ENCODE measurements around the gene CPXM2. TPM values are rescaled to one million over a fixed set of nuclear protein-coding genes. Genes with fewer than 3 reads are reported as not detected.

CPXM2 gene
- total RNA-seq, 1 experiment from 2014 or later, result not detected

DNA sequence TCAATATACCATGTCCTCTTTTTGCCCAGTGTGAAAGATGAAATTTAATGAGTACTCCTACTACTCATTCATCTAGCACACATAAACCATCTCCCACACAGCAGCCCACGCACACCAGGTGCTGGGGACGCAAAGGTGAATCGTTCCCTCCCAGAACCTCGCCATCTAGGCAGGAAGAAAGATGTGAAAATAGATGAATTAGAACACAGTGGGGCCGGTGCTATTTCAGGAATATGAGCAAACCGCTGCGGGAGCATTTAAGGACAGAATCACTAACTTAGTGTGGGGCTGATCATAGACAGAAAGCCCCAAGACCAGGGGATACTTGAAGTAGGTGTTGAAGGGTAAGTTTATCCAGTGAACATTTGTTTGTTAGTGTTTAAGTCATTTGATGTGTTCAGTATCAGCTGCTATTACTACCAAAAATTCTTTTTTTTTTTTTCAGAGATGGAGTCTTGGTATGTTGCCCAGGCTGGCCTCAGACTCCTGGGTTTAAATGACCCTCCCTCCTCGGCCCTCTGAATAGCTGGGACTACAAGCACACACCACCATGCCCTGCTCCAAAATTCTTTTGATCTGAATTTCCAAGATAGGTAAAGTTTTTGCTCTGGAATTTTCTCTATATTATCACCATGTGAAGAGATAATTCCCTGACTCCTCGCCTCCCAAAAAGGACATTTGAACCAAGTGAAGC lies 48.8 kb downstream of the CPXM2 start:
- no peak overlapping the region for H3K4me3 Mint-ChIP-seq (ENCODE audit: unreplicated experiment)
- H3K9me3 Mint-ChIP-seq (ENCODE audit: unreplicated experiment), result no peaks in the 10 kb centered on the region
- POLR2A ChIA-PET, result no interaction called here
- Histone ChIP-seq H3K4me1 (no peaks in the 10 kb centered on the region), H3K9me3 (no peaks in the 10 kb centered on the region), H3K36me3 (ENCODE audit: control insufficient read depth, insufficient read depth, low read length) (no peaks in the 10 kb centered on the region), H3K27me3 (replicated peaks; ENCODE audit: control insufficient read depth, insufficient read depth, low read length) (no peaks in the 10 kb centered on the region), H3K4me3 (ENCODE audit: low read depth, low read length) (no peak overlapping the region)
- no peak for DNase-seq
- CTCF ChIA-PET, result no interaction called here
- H3K27ac Mint-ChIP-seq (ENCODE audit: unreplicated experiment), result no peak overlapping the region
- no peaks in the 10 kb centered on the region for H3K4me1 Mint-ChIP-seq (ENCODE audit: low read depth, unreplicated experiment)
- BruUV-seq (replicated peaks), result no TSS peak
- intact Hi-C loops (cut with micrococcal nuclease; ENCODE audit: unreplicated experiment), result loop anchor here (10.0 kb wide), 1 partner anchor 122 kb away; no protein-coding TSS in a partner anchor
- H3K36me3 Mint-ChIP-seq (ENCODE audit: insufficient read depth, unreplicated experiment), result no peaks in the 10 kb centered on the region
- TF ChIP-seq, protein P1, sequence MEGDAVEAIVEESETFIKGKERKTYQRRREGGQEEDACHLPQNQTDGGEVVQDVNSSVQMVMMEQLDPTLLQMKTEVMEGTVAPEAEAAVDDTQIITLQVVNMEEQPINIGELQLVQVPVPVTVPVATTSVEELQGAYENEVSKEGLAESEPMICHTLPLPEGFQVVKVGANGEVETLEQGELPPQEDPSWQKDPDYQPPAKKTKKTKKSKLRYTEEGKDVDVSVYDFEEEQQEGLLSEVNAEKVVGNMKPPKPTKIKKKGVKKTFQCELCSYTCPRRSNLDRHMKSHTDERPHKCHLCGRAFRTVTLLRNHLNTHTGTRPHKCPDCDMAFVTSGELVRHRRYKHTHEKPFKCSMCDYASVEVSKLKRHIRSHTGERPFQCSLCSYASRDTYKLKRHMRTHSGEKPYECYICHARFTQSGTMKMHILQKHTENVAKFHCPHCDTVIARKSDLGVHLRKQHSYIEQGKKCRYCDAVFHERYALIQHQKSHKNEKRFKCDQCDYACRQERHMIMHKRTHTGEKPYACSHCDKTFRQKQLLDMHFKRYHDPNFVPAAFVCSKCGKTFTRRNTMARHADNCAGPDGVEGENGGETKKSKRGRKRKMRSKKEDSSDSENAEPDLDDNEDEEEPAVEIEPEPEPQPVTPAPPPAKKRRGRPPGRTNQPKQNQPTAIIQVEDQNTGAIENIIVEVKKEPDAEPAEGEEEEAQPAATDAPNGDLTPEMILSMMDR (IDR thresholded peaks at IDR 0.05; ENCODE audit: insufficient read depth in 1 of 2, low read depth in 1 of 2, low read length in 1 of 2, severe bottlenecking in 1 of 2, unreplicated experiment in 1 of 2), result no peak
- peaks cover 17% of the 10 kb centered on the region for H3K27me3 Mint-ChIP-seq (ENCODE audit: insufficient read depth, unreplicated experiment)

- Histone ChIP-seq H3K27me3 (replicated peaks; ENCODE audit: control insufficient read depth, insufficient read depth, low read length) (no peaks in the 10 kb centered on the region), H3K36me3 (ENCODE audit: control insufficient read depth, insufficient read depth, low read length) (no peaks in the 10 kb centered on the region), H3K4me1 (no peaks in the 10 kb centered on the region), H3K4me3 (ENCODE audit: low read depth, low read length) (no peak overlapping the region), H3K9me3 (no peaks in the 10 kb centered on the region)
- POLR2A ChIA-PET, result no interaction called here
- intact Hi-C loops (cut with micrococcal nuclease; ENCODE audit: unreplicated experiment), result loop anchor here (10.0 kb wide), 1 partner anchor 123 kb away; no protein-coding TSS in a partner anchor
- H3K4me3 Mint-ChIP-seq (ENCODE audit: unreplicated experiment), result no peak overlapping the region
- no peaks in the 10 kb centered on the region for H3K4me1 Mint-ChIP-seq (ENCODE audit: low read depth, unreplicated experiment)
- H3K9me3 Mint-ChIP-seq (ENCODE audit: unreplicated experiment), result no peaks in the 10 kb centered on the region
- H3K27ac Mint-ChIP-seq (ENCODE audit: unreplicated experiment), result no peak overlapping the region
- peaks cover 24% of the 10 kb centered on the region for H3K27me3 Mint-ChIP-seq (ENCODE audit: insufficient read depth, unreplicated experiment)
- no peak for DNase-seq
- H3K36me3 Mint-ChIP-seq (ENCODE audit: insufficient read depth, unreplicated experiment), result no peaks in the 10 kb centered on the region
- BruUV-seq (replicated peaks), result no TSS peak
- TF ChIP-seq, protein P1 (IDR thresholded peaks at IDR 0.05; ENCODE audit: insufficient read depth in 1 of 2, low read depth in 1 of 2, low read length in 1 of 2, severe bottlenecking in 1 of 2, unreplicated experiment in 1 of 2), result no peak
- CTCF ChIA-PET, result no interaction called here
Measured at GRCh38 chr10:123841560-123841959, 50.0 kb downstream of the CPXM2 start.

- H3K4me1 Mint-ChIP-seq (ENCODE audit: low read depth, unreplicated experiment), result no peaks in the 10 kb centered on the region
- Histone ChIP-seq H3K36me3 (ENCODE audit: control insufficient read depth, insufficient read depth, low read length) (no peaks in the 10 kb centered on the region), H3K4me1 (no peaks in the 10 kb centered on the region), H3K27me3 (replicated peaks; ENCODE audit: control insufficient read depth, insufficient read depth, low read length) (no peaks in the 10 kb centered on the region), H3K9me3 (no peaks in the 10 kb centered on the region), H3K4me3 (ENCODE audit: low read depth, low read length) (no peak overlapping the region)
- BruUV-seq (replicated peaks), result no TSS peak
- no peaks in the 10 kb centered on the region for H3K36me3 Mint-ChIP-seq (ENCODE audit: insufficient read depth, unreplicated experiment)
- H3K27me3 Mint-ChIP-seq (ENCODE audit: insufficient read depth, unreplicated experiment), result peaks cover 24% of the 10 kb centered on the region
- no peak for DNase-seq
- ChIA-PET POLR2A (no interaction called here), CTCF (no interaction called here)
- TF ChIP-seq, protein P1 (IDR thresholded peaks at IDR 0.05; ENCODE audit: insufficient read depth in 1 of 2, low read depth in 1 of 2, low read length in 1 of 2, severe bottlenecking in 1 of 2, unreplicated experiment in 1 of 2), result no peak
- intact Hi-C loops (cut with micrococcal nuclease; ENCODE audit: unreplicated experiment), result loop anchor here (10.0 kb wide), 1 partner anchor 124 kb away; no protein-coding TSS in a partner anchor
- no peak overlapping the region for H3K27ac Mint-ChIP-seq (ENCODE audit: unreplicated experiment)
- no peak overlapping the region for H3K4me3 Mint-ChIP-seq (ENCODE audit: unreplicated experiment)
- H3K9me3 Mint-ChIP-seq (ENCODE audit: unreplicated experiment), result no peaks in the 10 kb centered on the region
Measured at GRCh38 chr10:123841115-123841514, 50.5 kb downstream of the CPXM2 start.

Data from Caco-2 (cell line).